ENCODE data around the gene ITPR2. TPM values are rescaled to one million over a fixed set of nuclear protein-coding genes. Genes with fewer than 3 reads are reported as not detected.

The ITPR2 gene
- total RNA-seq, 1 experiment from 2014 or later = 41.6 TPM

DNA sequence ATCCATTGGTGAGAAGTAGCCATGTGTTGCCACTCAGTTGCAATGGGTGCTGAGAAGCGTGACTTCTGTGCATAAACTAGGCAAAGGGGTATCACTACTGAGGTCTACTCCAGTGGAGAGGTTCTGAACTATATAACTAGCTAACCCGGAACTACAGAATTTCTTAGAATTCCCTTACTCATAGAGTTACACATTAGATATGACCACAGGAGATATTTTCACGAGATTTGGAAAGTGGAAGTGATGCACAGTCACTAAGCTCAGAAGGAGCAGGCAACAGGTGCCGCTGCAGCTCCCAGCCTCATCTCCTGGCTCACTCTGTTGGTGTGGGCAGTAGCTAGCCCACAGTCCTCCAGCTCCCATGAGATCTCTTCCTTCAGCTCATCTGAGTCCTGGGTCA is 501.0 kb downstream of the ITPR2 start:
- no peaks in the 10 kb centered on the region for H3K36me3 Mint-ChIP-seq (ENCODE audit: insufficient read depth, unreplicated experiment)
- CTCF ChIA-PET = interaction anchor here (0.8 to 1.2 kb wide), 2 partner anchors 30 to 76 kb away, joined by 4 read pairs; no protein-coding TSS in a partner anchor
- POLR2A ChIA-PET = no interaction called here
- H3K9me3 Mint-ChIP-seq (ENCODE audit: unreplicated experiment) = no peaks in the 10 kb centered on the region
- TF ChIP-seq CTCF (IDR thresholded peaks at IDR 0.05; ENCODE audit: insufficient read depth in 1 of 2, low read depth in 1 of 2, low read length in 1 of 2, severe bottlenecking in 1 of 2, unreplicated experiment in 1 of 2) = no peak
- intact Hi-C loops (cut with micrococcal nuclease; ENCODE audit: unreplicated experiment) = no loop called here
- H3K9me3 ChIP-seq = no peaks in the 10 kb centered on the region
- no peaks in the 10 kb centered on the region for H3K27me3 Mint-ChIP-seq (ENCODE audit: insufficient read depth, unreplicated experiment)
- no peak overlapping the region for H3K27ac Mint-ChIP-seq (ENCODE audit: unreplicated experiment)
- no peak overlapping the region for H3K4me3 Mint-ChIP-seq (ENCODE audit: unreplicated experiment)
- H3K4me1 Mint-ChIP-seq (ENCODE audit: low read depth, unreplicated experiment) = no peaks in the 10 kb centered on the region
- no peaks in the 10 kb centered on the region for H3K27me3 ChIP-seq (replicated peaks; ENCODE audit: control insufficient read depth, insufficient read depth, low read length)
- H3K36me3 ChIP-seq (ENCODE audit: control insufficient read depth, insufficient read depth, low read length) = no peaks in the 10 kb centered on the region
- no peaks in the 10 kb centered on the region for H3K4me1 ChIP-seq
- BruUV-seq (replicated peaks) = no TSS peak
- H3K4me3 ChIP-seq (ENCODE audit: low read depth, low read length) = no peak overlapping the region
- DNase-seq = no peak

DNA sequence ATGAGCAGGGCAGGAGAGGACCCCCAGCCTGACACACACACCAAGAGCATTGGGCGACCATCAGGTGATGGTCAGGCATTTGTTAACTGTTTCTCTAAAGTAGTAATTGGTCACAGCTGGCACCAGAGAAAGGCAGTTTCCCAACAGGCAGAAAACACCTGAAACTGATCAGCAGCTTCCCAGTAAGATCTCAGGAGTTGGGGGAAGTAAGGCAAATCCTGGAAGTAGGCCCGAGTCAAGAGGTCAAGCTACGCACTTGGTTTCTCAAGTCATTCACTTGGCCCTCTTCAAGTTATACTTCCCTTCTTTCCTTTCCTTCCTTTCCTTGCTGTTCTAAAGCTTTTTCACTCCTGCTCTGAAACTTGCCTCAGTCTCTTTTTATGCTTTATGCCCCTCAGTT is 501.9 kb downstream of the ITPR2 start:
- Mint-ChIP-seq H3K9me3 (ENCODE audit: unreplicated experiment) (no peaks in the 10 kb centered on the region), H3K36me3 (ENCODE audit: insufficient read depth, unreplicated experiment) (no peaks in the 10 kb centered on the region), H3K4me3 (ENCODE audit: unreplicated experiment) (no peak overlapping the region), H3K4me1 (ENCODE audit: low read depth, unreplicated experiment) (no peaks in the 10 kb centered on the region), H3K27me3 (ENCODE audit: insufficient read depth, unreplicated experiment) (no peaks in the 10 kb centered on the region), H3K27ac (ENCODE audit: unreplicated experiment) (no peak overlapping the region)
- no peaks in the 10 kb centered on the region for H3K9me3 ChIP-seq
- no peak for DNase-seq
- no peaks in the 10 kb centered on the region for H3K4me1 ChIP-seq
- ChIA-PET CTCF (no interaction called here), POLR2A (no interaction called here)
- TF ChIP-seq CTCF (IDR thresholded peaks at IDR 0.05; ENCODE audit: insufficient read depth in 1 of 2, low read depth in 1 of 2, low read length in 1 of 2, severe bottlenecking in 1 of 2, unreplicated experiment in 1 of 2) = no peak
- intact Hi-C loops (cut with micrococcal nuclease; ENCODE audit: unreplicated experiment) = no loop called here
- no peaks in the 10 kb centered on the region for H3K27me3 ChIP-seq (replicated peaks; ENCODE audit: control insufficient read depth, insufficient read depth, low read length)
- no peak overlapping the region for H3K4me3 ChIP-seq (ENCODE audit: low read depth, low read length)
- no peaks in the 10 kb centered on the region for H3K36me3 ChIP-seq (ENCODE audit: control insufficient read depth, insufficient read depth, low read length)
- BruUV-seq (replicated peaks) = no TSS peak

DNA sequence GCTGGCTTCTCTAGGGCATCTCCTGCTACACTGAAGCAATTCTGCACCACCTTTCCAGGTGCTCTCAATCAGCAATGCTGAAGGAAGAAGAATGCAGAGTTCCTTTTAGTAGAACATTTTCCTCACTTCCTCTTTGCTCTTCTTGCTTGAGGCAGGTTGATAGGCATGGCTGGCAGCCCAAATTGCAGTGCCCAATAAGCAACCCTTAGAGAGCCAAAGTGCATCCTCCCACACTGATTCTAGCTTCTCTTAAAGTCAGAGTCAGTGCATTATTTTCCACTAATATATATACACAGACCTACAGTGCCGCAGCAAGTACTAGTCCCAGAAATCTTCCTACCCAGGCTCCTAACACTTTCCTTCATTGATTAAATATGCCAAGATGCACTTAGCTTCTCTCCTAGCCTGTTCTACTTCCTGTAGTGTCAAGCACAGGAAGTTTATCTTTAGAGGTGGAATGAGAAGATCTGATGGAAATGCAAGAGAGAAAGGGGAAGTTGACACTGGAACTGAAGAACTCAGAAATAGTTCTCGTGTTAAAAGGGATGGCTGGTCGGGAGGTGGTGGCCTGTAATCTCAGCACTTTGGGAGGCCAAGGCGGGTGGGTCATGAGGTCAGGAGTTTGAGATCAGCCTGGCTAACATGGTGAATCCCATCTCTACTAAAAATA is 504.9 kb downstream of the ITPR2 start:
- Mint-ChIP-seq H3K4me3 (ENCODE audit: unreplicated experiment) (no peak overlapping the region), H3K9me3 (ENCODE audit: unreplicated experiment) (no peaks in the 10 kb centered on the region), H3K27me3 (ENCODE audit: insufficient read depth, unreplicated experiment) (peaks cover 2% of the 10 kb centered on the region), H3K27ac (ENCODE audit: unreplicated experiment) (no peak overlapping the region), H3K36me3 (ENCODE audit: insufficient read depth, unreplicated experiment) (no peaks in the 10 kb centered on the region), H3K4me1 (ENCODE audit: low read depth, unreplicated experiment) (no peaks in the 10 kb centered on the region)
- TF ChIP-seq CTCF (IDR thresholded peaks at IDR 0.05; ENCODE audit: insufficient read depth in 1 of 2, low read depth in 1 of 2, low read length in 1 of 2, severe bottlenecking in 1 of 2, unreplicated experiment in 1 of 2) = no peak
- CTCF ChIA-PET = interaction anchor here (0.6 kb wide), 1 partner anchor 27 kb away, joined by 4 read pairs; no protein-coding TSS in a partner anchor
- Histone ChIP-seq H3K36me3 (ENCODE audit: control insufficient read depth, insufficient read depth, low read length) (no peaks in the 10 kb centered on the region), H3K4me3 (ENCODE audit: low read depth, low read length) (no peak overlapping the region), H3K4me1 (no peaks in the 10 kb centered on the region), H3K27me3 (replicated peaks; ENCODE audit: control insufficient read depth, insufficient read depth, low read length) (no peaks in the 10 kb centered on the region), H3K9me3 (no peaks in the 10 kb centered on the region)
- no TSS peak for BruUV-seq (replicated peaks)
- no peak for DNase-seq
- intact Hi-C loops (cut with micrococcal nuclease; ENCODE audit: unreplicated experiment) = no loop called here
- POLR2A ChIA-PET = no interaction called here

Measured in Caco-2 (cell line).